ENCODE results near the gene LRCH1.
"Not testable (repeated sequence)": the region's sequence is repeated elsewhere in the genome, so short reads cannot be mapped to it uniquely, and the experiment has no call there.

Gene LRCH1

DNA sequence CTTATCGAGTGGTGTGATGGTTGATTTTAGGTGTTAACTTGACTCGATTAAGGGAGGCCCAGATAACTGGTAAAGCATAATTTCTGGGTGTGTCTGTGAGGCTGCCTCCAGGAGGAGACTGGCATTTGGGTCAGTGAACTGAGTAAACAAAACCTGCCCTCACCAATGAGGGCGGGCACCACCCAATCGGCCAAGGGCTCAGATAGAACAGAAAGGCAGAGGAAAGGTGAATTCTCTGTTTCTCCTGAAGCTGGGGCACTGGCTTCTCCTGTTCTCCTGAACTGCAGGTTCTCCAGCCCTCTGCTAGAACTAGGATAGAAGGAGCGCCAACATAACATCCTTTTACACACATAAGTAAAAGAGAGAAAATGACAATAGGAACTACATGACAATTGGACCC lies 208.9 kb downstream of the LRCH1 start:
- DNase-seq = no peak

DNA sequence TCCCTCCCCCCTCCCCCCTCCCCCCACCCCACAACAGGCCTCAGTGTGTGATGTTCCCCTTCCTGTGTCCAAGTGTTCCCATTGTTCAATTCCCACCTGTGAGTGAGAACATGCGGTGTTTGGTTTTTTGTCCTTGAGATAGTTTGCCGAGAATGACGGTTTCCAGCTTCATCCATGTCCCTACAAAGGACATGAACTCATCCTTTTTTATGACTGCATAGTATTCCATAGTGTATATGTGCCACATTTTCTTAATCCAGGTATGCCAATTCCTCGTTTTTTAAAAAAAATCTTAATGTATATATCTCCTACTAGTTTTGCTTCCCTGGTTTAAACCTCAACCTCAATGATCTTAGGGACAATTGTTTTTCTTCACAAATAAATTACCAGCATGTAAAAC lies 217.0 kb downstream of the LRCH1 start:
- DNase-seq = not testable (repeated sequence)

- no peak for DNase-seq
Measured at GRCh38 chr13:46771693-46772092, 218.7 kb downstream of the LRCH1 start.

DNA sequence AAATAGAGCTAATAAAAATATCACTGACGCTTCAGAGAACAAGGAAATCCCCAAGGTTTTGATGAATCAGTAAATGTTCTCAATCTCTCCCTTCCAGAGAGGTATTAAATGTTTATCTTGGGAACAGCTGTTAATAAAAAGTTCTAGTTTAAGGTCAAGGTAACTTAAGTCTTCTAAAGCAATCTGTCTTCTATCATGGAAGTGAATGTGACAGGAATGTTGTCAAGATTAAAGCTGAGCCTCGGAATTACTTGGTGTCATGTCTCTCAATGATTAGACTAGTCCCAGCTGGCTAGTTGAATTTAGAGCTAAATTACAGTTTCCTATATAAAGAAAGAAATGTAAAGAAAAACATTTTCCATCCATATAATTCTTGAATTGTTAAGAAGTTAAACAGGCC lies 220.6 kb downstream of the LRCH1 start:
- DNase-seq = no peak

GRCh38 chr13:46775385-46776107 lies 222.6 kb downstream of the LRCH1 start:
- DNase-seq = no peak

GRCh38 chr13:46778095-46778494 lies 225.1 kb downstream of the LRCH1 start:
- DNase-seq = no peak

DNA sequence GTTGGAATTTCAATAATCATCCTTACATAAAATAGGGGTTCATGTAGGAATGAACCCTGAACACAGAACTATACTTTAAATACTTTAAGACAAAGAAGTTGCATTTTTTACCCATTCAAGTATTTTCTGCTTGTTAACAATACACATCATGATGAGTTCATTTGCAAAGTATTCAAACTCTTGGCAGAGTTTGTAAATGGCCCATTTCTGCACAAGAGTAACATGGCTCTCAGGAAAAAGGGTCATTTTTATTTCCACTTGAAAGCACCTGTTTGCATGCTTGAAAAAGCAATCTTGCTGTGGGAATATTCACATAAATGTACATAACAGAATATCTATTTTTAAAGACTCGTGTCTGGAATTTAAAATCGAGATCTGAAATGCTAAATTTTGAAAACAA lies 225.9 kb downstream of the LRCH1 start:
- no peak for DNase-seq

GRCh38 chr13:46782066-46782465 lies 229.1 kb downstream of the LRCH1 start:
- no peak for DNase-seq

GRCh38 chr13:46782691-46783090 lies 229.7 kb downstream of the LRCH1 start:
- no peak for DNase-seq

DNA sequence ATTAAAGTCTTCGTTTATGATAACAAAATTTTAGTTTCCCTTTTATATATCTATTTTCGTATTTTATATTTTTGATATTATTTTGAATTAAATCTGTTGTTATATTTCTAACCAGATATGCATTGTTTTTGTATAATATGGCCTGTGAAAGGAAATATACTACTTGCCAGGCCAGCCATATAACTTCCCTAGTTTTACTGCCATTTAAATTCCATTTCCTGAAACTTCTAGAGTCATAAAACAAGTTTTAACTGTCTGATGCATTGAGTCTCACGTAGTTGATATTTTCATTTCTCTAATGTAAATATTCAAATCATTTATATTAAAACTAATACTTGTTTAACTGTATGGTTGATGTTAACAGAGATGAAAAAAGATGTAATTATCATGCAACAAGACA lies 230.5 kb downstream of the LRCH1 start:
- DNase-seq = no peak

GRCh38 chr13:46795321-46795720 lies 242.4 kb downstream of the LRCH1 start:
- no peak for DNase-seq

GRCh38 chr13:46796129-46796514 lies 243.2 kb downstream of the LRCH1 start:
- no peak for DNase-seq

- peak; percentile 96 for DNase-seq
Measured at GRCh38 chr13:46796515-46797474, 243.8 kb downstream of the LRCH1 start, which contains the start of gene ESD. Gene ESD, minus strand, starts transcription at chr13:46797161. Its CDS starts 5,748 bp downstream, at chr13:46791413.

DNA sequence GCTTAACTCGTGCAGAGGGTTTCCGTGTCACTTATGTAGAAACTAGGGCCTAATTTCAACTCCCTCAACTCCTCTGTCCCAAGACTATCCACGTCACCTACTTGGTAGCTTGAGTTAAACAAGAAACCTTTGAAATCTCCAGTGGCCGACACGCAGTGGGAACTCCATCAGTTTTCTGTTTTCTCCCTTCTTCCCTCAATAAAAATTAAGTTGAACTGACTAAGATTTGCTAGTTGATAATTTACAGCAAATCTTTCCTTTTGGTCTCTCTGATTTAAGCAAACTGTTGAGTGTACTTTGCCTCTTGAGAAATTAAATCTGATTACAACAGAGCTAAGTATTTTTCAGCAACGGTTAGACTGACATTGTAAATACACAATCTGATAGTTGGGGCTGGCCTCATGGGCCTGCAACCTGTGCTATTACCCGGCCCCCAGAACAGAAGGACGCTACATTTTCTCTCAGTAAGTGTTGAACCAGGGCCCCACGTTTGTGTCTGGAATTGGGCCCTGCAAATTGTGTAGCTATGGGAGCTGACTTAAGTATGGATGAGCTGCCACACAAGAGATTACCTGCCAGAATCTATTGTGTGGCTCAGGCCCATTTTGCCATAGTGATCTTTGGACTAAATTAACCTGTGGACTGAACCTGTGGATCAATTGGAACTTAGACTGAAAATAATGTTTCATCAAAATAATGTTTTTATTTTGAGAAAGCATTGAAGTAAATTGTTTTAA lies 244.7 kb downstream of the LRCH1 start:
- peak; percentile 33 for DNase-seq

DNA sequence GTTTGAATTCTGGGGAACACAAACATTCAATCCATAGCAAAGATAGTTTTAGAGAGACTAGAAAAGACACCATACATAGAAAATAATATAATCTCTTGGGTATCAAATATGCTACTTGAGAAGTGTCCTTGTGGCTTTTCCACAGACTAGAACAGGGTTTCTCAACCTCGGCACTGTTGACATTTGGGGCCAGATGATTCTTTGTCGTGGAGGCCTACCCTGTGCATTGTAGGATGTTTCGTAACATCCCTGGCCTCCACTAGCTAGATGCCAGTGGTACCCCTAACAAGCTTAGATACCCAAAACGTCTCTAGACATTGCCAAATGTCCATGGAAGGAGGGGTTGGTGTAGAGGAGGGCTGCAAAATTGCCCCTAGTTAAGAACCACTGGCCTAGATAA lies 246.2 kb downstream of the LRCH1 start:
- DNase-seq = no peak

DNA sequence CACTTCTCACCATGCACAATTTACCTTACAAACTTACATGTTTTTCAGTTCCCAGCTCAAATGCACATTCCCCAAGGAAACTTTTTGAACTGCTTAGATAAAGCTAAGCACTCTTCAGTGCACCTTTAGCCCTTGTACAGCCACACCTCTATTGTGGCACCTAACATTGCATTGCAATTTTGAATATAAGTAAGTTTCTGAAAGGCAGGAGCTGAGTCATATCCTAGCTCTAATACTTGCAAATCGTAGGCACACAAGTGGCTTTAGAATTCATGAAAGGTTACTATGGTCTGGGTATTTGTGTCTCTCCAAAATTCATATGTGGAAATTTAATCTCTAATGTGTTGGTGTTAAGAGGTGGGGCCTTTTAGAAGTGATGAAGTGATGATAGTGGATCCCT lies 248.9 kb downstream of the LRCH1 start:
- DNase-seq = no peak

All from NCI-H146 (cell line).